D721Med (cell line): ENCODE results near the gene KCNJ6.

Experiments used
- DNase-seq: peaks from one replicate; pipeline ENCODE4 v3.0.0; 2011; ENCODE audit warnings: low spot score; ENCODE audit not compliant: insufficient read length
- FAIRE-seq: peaks from 2 replicates; lab custom pipeline; 2011; peaks lifted over from hg19 to GRCh38; lab: Jason Lieb, UNC
- CTCF ChIP-seq: IDR thresholded peaks from 2 replicates; pipeline ENCODE4 v1.5.1; 2012; ENCODE audit warnings: mild to moderate bottlenecking, control low read depth; ENCODE audit not compliant: insufficient read depth; ENCODE audit errors: missing control alignments

KCNJ6 gene

DNA sequence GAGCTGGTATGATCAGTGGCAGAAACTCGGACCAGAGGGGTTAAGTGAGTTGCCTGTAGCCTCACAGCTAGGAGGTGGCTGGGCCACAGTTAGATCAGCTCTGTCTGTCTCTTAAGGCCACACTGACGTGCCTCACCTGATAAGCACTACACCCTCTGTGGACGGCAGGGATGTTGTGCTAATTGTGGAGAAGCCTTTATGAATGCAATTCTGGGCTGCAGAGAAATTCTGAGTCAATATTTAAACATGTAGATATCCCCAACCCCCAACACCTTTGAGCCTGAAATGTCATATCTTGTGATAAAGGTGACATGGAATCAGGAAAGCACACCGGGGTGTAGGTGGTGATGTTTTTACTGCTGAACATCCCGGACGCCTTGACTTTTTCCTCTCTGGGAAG, 88.3 kb downstream of the KCNJ6 start:
- no peak for TF ChIP-seq CTCF
- DNase-seq: no peak
- FAIRE-seq: no peak

- FAIRE-seq: no peak
- TF ChIP-seq CTCF: no peak
- DNase-seq: no peak
Observed at GRCh38 chr21:37821786-37822450, 94.3 kb downstream of the KCNJ6 start.

GRCh38 chr21:37821092-37821491, 95.2 kb downstream of the KCNJ6 start:
- no peak for TF ChIP-seq CTCF
- no peak for DNase-seq
- no peak for FAIRE-seq

- no peak for TF ChIP-seq CTCF
- no peak for FAIRE-seq
- DNase-seq: no peak
Observed at GRCh38 chr21:37819372-37819771, 96.9 kb downstream of the KCNJ6 start.

DNA sequence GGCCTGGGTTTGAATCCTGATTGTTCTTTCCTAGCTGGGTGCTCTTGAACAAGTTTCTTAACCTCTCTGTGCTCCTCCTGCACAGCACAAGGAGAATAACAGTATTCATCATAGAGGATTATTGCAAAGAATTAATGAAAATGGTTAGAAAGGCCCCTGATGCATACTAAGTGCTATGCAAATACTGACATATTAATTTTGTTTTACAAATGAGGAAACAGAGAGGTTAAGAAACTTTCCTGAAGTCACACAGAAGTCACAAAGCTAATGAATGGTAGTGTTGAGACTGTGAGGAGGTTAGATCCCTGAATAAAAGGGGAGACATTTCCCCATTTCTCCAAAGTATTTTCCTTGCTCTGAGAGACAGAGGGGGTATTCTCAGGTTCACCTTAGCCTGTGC, 99.0 kb downstream of the KCNJ6 start:
- FAIRE-seq (no peak), DNase-seq (no peak)
- no peak for TF ChIP-seq CTCF

DNA sequence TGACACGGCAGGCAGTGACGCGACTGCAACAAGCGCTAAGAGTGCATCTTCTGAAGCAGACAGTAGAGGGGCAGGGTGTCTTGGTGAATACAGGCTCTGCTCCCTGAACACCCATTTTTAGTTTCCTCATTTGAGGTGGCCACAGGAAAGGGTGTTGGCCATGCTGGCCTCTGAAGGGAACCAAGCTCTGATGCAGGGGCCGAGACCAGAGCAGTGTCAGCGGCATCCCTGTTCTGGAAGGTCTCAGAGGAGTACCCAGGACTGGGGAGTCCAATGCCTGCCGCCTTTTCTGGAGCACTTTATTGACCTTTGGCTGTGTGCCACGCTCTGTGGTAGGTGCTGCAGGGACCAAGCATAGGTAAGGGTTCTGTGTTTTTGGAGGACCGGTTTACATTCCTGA, 100.4 kb downstream of the KCNJ6 start:
- FAIRE-seq (no peak), DNase-seq (no peak)

More for the DNA sequence above, 100.4 kb downstream of the KCNJ6 start:
- TF ChIP-seq CTCF: no peak
